GM12891 (cell line): ENCODE results near the gene MIS18A.

ENCODE experiments used
- POLR2AphosphoS5 ChIP-seq: IDR thresholded peaks from 2 replicates; pipeline ENCODE4 v1.6.1; 2011; ENCODE audit warnings: low read depth, low read length, control low read depth
- TAF1 ChIP-seq: IDR thresholded peaks from 2 replicates; pipeline ENCODE4 v1.6.1; 2011; ENCODE audit warnings: low read depth, low read length, control low read depth

- TF ChIP-seq POLR2AphosphoS5: no peak
- TF ChIP-seq TAF1: no peak
Observed at GRCh38 chr21:32253215-32253641, 25.6 kb downstream of the MIS18A start.
